ENCODE measurements around the gene ALDH3A1. TPM values are rescaled to one million over a fixed set of nuclear protein-coding genes. Genes with fewer than 3 reads are reported as not detected.

ALDH3A1 gene
- total and polyA plus RNA-seq, 2 experiments from 2014 or later, result 0.17 to 0.21 TPM

- H4K20me1 ChIP-seq (replicated peaks; ENCODE audit: insufficient read depth), result no peaks in the 10 kb centered on the region
- 0 out of 2 replicates have a peak, but pooled peaks cover 6% of the 10 kb centered on the region for H3K4me1 ChIP-seq (ENCODE audit: insufficient read depth)
- no peak for DNase-seq (ENCODE audit: low spot score)
- Mint-ChIP-seq H3K36me3 (ENCODE audit: low read depth) (no peaks in the 10 kb centered on the region), H3K4me1 (peaks cover 16% of the 10 kb centered on the region), H3K27ac (no peak within 1 kb of the TSS), H3K27me3 (ENCODE audit: insufficient read depth, low read depth, poor library complexity) (peaks cover 11% of the 10 kb centered on the region), H3K4me3 (no peak within 1 kb of the TSS), H3K9me3 (no peaks in the 10 kb centered on the region; the same call in 2 of the 3 replicates)
- H3K27me3 ChIP-seq (ENCODE audit: insufficient read depth), result no peaks in the 10 kb centered on the region
- TF ChIP-seq ZNF462 (CRISPR knock-in tag; IDR thresholded peaks at IDR 0.05), result no peak
- no peak for TF ChIP-seq EZH2phosphoT487 (IDR thresholded peaks at IDR 0.05; ENCODE audit: unreplicated experiment)
- TF ChIP-seq JUNB (IDR thresholded peaks at IDR 0.05; ENCODE audit: unreplicated experiment), result no peak
- TF ChIP-seq POLR2AphosphoS5 (IDR thresholded peaks at IDR 0.05; ENCODE audit: low read depth), result no peak
- TF ChIP-seq, protein P1, sequence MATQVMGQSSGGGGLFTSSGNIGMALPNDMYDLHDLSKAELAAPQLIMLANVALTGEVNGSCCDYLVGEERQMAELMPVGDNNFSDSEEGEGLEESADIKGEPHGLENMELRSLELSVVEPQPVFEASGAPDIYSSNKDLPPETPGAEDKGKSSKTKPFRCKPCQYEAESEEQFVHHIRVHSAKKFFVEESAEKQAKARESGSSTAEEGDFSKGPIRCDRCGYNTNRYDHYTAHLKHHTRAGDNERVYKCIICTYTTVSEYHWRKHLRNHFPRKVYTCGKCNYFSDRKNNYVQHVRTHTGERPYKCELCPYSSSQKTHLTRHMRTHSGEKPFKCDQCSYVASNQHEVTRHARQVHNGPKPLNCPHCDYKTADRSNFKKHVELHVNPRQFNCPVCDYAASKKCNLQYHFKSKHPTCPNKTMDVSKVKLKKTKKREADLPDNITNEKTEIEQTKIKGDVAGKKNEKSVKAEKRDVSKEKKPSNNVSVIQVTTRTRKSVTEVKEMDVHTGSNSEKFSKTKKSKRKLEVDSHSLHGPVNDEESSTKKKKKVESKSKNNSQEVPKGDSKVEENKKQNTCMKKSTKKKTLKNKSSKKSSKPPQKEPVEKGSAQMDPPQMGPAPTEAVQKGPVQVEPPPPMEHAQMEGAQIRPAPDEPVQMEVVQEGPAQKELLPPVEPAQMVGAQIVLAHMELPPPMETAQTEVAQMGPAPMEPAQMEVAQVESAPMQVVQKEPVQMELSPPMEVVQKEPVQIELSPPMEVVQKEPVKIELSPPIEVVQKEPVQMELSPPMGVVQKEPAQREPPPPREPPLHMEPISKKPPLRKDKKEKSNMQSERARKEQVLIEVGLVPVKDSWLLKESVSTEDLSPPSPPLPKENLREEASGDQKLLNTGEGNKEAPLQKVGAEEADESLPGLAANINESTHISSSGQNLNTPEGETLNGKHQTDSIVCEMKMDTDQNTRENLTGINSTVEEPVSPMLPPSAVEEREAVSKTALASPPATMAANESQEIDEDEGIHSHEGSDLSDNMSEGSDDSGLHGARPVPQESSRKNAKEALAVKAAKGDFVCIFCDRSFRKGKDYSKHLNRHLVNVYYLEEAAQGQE (IDR thresholded peaks at IDR 0.05; ENCODE audit: unreplicated experiment), result no peak
- TF ChIP-seq EZH2 (IDR thresholded peaks at IDR 0.05; ENCODE audit: low read depth, unreplicated experiment), result no peak
- TF ChIP-seq ZNF331 (CRISPR knock-in tag; IDR thresholded peaks at IDR 0.05; ENCODE audit: low read depth), result no peak
- no peaks in the 10 kb centered on the region for H3K79me2 ChIP-seq (replicated peaks; ENCODE audit: insufficient read depth)
- H3K27ac ChIP-seq (ENCODE audit: low read depth), result no peak within 1 kb of the TSS
- no peak for ATAC-seq
- no peak within 1 kb of the TSS for H3K4me3 ChIP-seq
- H2AFZ ChIP-seq, result no peak within 1 kb of the TSS
- no peak within 1 kb of the TSS for H3K4me2 ChIP-seq
- H3K36me3 ChIP-seq (ENCODE audit: insufficient read depth), result no peaks in the 10 kb centered on the region
- H3K9me2 ChIP-seq (ENCODE audit: insufficient read depth), result no peaks in the 10 kb centered on the region
- no peaks in the 10 kb centered on the region for H3F3A ChIP-seq (replicated peaks; ENCODE audit: low read depth)
These were observed 31.7 kb downstream of the ALDH3A1 start, which contains the start of gene SLC47A2 for GRCh38 chr17:19716108-19717030. SLC47A2 (minus strand) TSS chr17:19716584; CDS start chr17:19716555, 29 bp downstream.
